GM21737 (cell line): Measurements from ENCODE around the gene SORCS2.

Experiments
- ATAC-seq: cut with Tn5 transposase; IDR thresholded peaks from one replicate; pipeline ENCODE4 v1.9.1; 2021; ENCODE audit warnings: mild to moderate bottlenecking, moderate library complexity; ENCODE audit not compliant: unreplicated experiment

The SORCS2 gene

GRCh38 chr4:7777871-7778509, 585.7 kb downstream of the SORCS2 start:
- no peak for ATAC-seq

GRCh38 chr4:7778510-7779431, 586.4 kb downstream of the SORCS2 start:
- no peak for ATAC-seq

- ATAC-seq: no peak
Observed at GRCh38 chr4:7779432-7779768, 587.1 kb downstream of the SORCS2 start.

GRCh38 chr4:7780751-7781348, 588.5 kb downstream of the SORCS2 start:
- ATAC-seq: no peak

- ATAC-seq: no peak
Observed at GRCh38 chr4:7781366-7781765, 589.0 kb downstream of the SORCS2 start.

- no peak for ATAC-seq
Observed at GRCh38 chr4:7781993-7782392, 589.7 kb downstream of the SORCS2 start.

- no peak for ATAC-seq
Observed at GRCh38 chr4:7782783-7783182, 590.4 kb downstream of the SORCS2 start.

GRCh38 chr4:7783541-7783940, 591.2 kb downstream of the SORCS2 start:
- no peak for ATAC-seq

GRCh38 chr4:7784131-7784870, 592.0 kb downstream of the SORCS2 start:
- no peak for ATAC-seq

GRCh38 chr4:7785017-7785416, 592.7 kb downstream of the SORCS2 start:
- ATAC-seq: no peak

GRCh38 chr4:7786040-7786439, 593.7 kb downstream of the SORCS2 start:
- no peak for ATAC-seq

- no peak for ATAC-seq
Observed at GRCh38 chr4:7786517-7786916, 594.2 kb downstream of the SORCS2 start.

GRCh38 chr4:7787067-7787466, 594.7 kb downstream of the SORCS2 start:
- no peak for ATAC-seq

GRCh38 chr4:7787681-7788141, 595.4 kb downstream of the SORCS2 start:
- no peak for ATAC-seq

GRCh38 chr4:7788193-7788592, 595.9 kb downstream of the SORCS2 start:
- no peak for ATAC-seq

- no peak for ATAC-seq
Observed at GRCh38 chr4:7788694-7789425, 596.5 kb downstream of the SORCS2 start.

- no peak for ATAC-seq
Observed at GRCh38 chr4:7790023-7790422, 597.7 kb downstream of the SORCS2 start.

GRCh38 chr4:7790999-7791398, 598.7 kb downstream of the SORCS2 start:
- no peak for ATAC-seq
